Keratinocyte (primary cell): Measurements from ENCODE around the gene SPTBN4. TPM values are rescaled to one million over a fixed set of nuclear protein-coding genes. Genes with fewer than 3 reads are reported as not detected.
A peak's percentile ranks its signal among the peaks of the same experiment; 100 is the strongest.
"Not testable (repeated sequence)": the region's sequence is repeated elsewhere in the genome, so short reads cannot be mapped to it uniquely, and the experiment has no call there.

ENCODE experiments used
- DNase-seq: peaks from one replicate; pipeline ENCODE4 v3.0.0-alpha.2; 2011; ENCODE audit warnings: low read depth, missing footprints, low spot score
- FAIRE-seq: peaks from 2 replicates; lab custom pipeline; 2011; peaks lifted over from hg19 to GRCh38; lab: Jason Lieb, UNC
- H2AFZ ChIP-seq: 2 replicates; pipeline ENCODE4 v1.6.0; 2012; ENCODE audit warnings: low read length, control low read depth, inconsistent platforms; ENCODE audit not compliant: control insufficient read depth
- H3K27ac ChIP-seq: 2 replicates; pipeline ENCODE4 v1.5.1; 2011; ENCODE audit warnings: low read length; ENCODE audit not compliant: control insufficient read depth, insufficient read depth
- H3K27me3 ChIP-seq: 3 replicates; pipeline ENCODE4 v1.6.0; 2011; ENCODE audit warnings: low read length; ENCODE audit not compliant: control insufficient read depth, insufficient read depth; ENCODE audit errors: extremely low read depth
- H3K36me3 ChIP-seq, 2 experiments: 2 replicates in 1 of 2; 3 replicates in 1 of 2; pipeline ENCODE4 v1.5.1; 2011; ENCODE audit warnings: low read length in 2 of 2, mild to moderate bottlenecking in 1 of 2; ENCODE audit not compliant: control insufficient read depth in 2 of 2, insufficient read depth in 2 of 2; ENCODE audit errors: extremely low read depth in 1 of 2
- H3K4me1 ChIP-seq: 3 replicates; pipeline ENCODE4 v1.5.1; 2011; ENCODE audit warnings: low read length; ENCODE audit not compliant: control insufficient read depth, insufficient read depth; ENCODE audit errors: extremely low read depth
- H3K4me2 ChIP-seq: 3 replicates; pipeline ENCODE4 v1.6.0; 2011; ENCODE audit warnings: low read depth, low read length; ENCODE audit not compliant: control insufficient read depth, insufficient read depth; ENCODE audit errors: extremely low read depth
- H3K4me3 ChIP-seq, 3 experiments: fragments of 200-600 bp in 1 of 3; sonication (generic) in 1 of 3; 2 replicates in 2 of 3; 3 replicates in 1 of 3; pipeline ENCODE4 v1.5.1; 2011 to 2016; ENCODE audit warnings: low read length in 3 of 3, mild to moderate bottlenecking in 3 of 3, control low read depth in 2 of 3, inconsistent platforms in 1 of 3, low read depth in 1 of 3, mixed read lengths in 1 of 3, mixed run types in 1 of 3, moderate library complexity in 1 of 3; ENCODE audit not compliant: control insufficient read depth in 2 of 3, insufficient read depth in 2 of 3; ENCODE audit errors: extremely low read depth in 1 of 3
- H3K79me2 ChIP-seq: 2 replicates; pipeline ENCODE4 v1.6.0; 2012; ENCODE audit warnings: low read length; ENCODE audit not compliant: control insufficient read depth, insufficient read depth
- H3K9ac ChIP-seq: 3 replicates; pipeline ENCODE4 v1.6.0; 2011; ENCODE audit warnings: low read length; ENCODE audit not compliant: control insufficient read depth, insufficient read depth; ENCODE audit errors: extremely low read depth
- H3K9me1 ChIP-seq: 3 replicates; pipeline ENCODE4 v1.6.0; 2011; ENCODE audit warnings: low read length; ENCODE audit not compliant: control insufficient read depth, insufficient read depth; ENCODE audit errors: extremely low read depth
- H3K9me3 ChIP-seq: 2 replicates; pipeline ENCODE4 v1.5.1; 2012; ENCODE audit warnings: low read depth, low read length; ENCODE audit not compliant: control insufficient read depth
- H4K20me1 ChIP-seq: 3 replicates; pipeline ENCODE4 v1.6.0; 2011; ENCODE audit warnings: low read length; ENCODE audit not compliant: control insufficient read depth, insufficient read depth; ENCODE audit errors: extremely low read depth
- CTCF ChIP-seq, 3 experiments: IDR thresholded peaks in 1 of 3; conservative IDR thresholded peaks in 1 of 3; optimal IDR thresholded peaks in 1 of 3; 2 replicates in 2 of 3; 3 replicates in 1 of 3; pipeline versions ENCODE3 to v1.5.1; 2011; ENCODE audit warnings: low read length in 3 of 3, mild to moderate bottlenecking in 3 of 3, moderate library complexity in 2 of 3, control low read depth in 1 of 3, inconsistent platforms in 1 of 3; ENCODE audit not compliant: insufficient read depth in 2 of 3; ENCODE audit errors: extremely low read depth in 1 of 3
- EZH2 ChIP-seq: IDR thresholded peaks from one replicate; pipeline ENCODE4 v1.6.1; 2012; ENCODE audit warnings: inconsistent platforms, mild to moderate bottlenecking, low read length, moderate library complexity
- dilution Hi-C: fragments of 300-500 bp; cut with MboI; formaldehyde crosslinking; loops from one replicate; pipeline ENCODE4 v1.7.0; 2020; ENCODE audit warnings: low sequenced_read_pairs; ENCODE audit not compliant: extremely low pct_ligation_motif_present
- polyA plus RNA-seq, 5 experiments: library from polyadenylated mRNA; depleted of rRNA in 3 of 5; stranded (reverse) in 3 of 5; stranded (forward) in 1 of 5; unstranded in 1 of 5; fragments of >200 nt; gene quantifications; 1 replicate in 1 of 5; 2 replicates in 3 of 5; 3 replicates in 1 of 5; pipeline versions ENCODE4 v1.2.1 to v1.2.3, GENCODE V29; 2011 to 2012; ENCODE audit warnings: missing spikeins in 2 of 5, low read depth in 1 of 5, low replicate concordance in 1 of 5

Gene SPTBN4
- polyA plus RNA-seq, 1 donor (not counting 4 experiments of a cell fraction or from before 2014, with no cell fraction given) = 0.17 TPM

- Histone ChIP-seq H3K27me3 (peaks cover 18% of the 10 kb centered on the region), H3K4me2 (no peak overlapping the region), H3K4me3 (no peak overlapping the region), H3K4me1 (no peaks in the 10 kb centered on the region), H3K9ac (no peak overlapping the region), H4K20me1 (no peaks in the 10 kb centered on the region), H3K9me1 (no peaks in the 10 kb centered on the region), H3K27ac (no peak overlapping the region), H2AFZ (no peak overlapping the region), H3K79me2 (no peaks in the 10 kb centered on the region), H3K36me3 (no peaks in the 10 kb centered on the region), H3K9me3 (no peaks in the 10 kb centered on the region)
- DNase-seq = no peak
- FAIRE-seq = no peak
- dilution Hi-C loops = no loop called here
- TF ChIP-seq EZH2 = no peak
- peak in 1 of 3 experiments; percentile 10 for TF ChIP-seq CTCF (optimal IDR thresholded peaks at IDR 0.05 in 1 of 3, IDR thresholded peaks at IDR 0.05 in 1 of 3, conservative IDR thresholded peaks at IDR 0.05 in 1 of 3; ENCODE audit: extremely low read depth in 1 of 3, insufficient read depth in 2 of 3, low read length in 3 of 3)
Observed at GRCh38 chr19:40519352-40520322, 52.8 kb downstream of the SPTBN4 start.

- no peaks in the 10 kb centered on the region for H3K79me2 ChIP-seq
- FAIRE-seq = no peak
Observed at GRCh38 chr19:40521276-40521675, 54.5 kb downstream of the SPTBN4 start.

GRCh38 chr19:40521900-40522299 lies 55.1 kb downstream of the SPTBN4 start:
- H3K79me2 ChIP-seq, H4K20me1 ChIP-seq, FAIRE-seq, H2AFZ ChIP-seq, H3K9ac ChIP-seq, H3K36me3 ChIP-seq, DNase-seq, H3K4me3 ChIP-seq, H3K9me3 ChIP-seq, H3K4me2 ChIP-seq, H3K4me1 ChIP-seq, H3K9me1 ChIP-seq, H3K27ac ChIP-seq, dilution Hi-C loops: not testable (repeated sequence)
- H3K27me3 ChIP-seq = peaks cover 12% of the 10 kb centered on the region

More at GRCh38 chr19:40521276-40521675, 54.5 kb downstream of the SPTBN4 start:
- H3K4me3 ChIP-seq = no peak overlapping the region
- TF ChIP-seq CTCF (optimal IDR thresholded peaks at IDR 0.05 in 1 of 3, IDR thresholded peaks at IDR 0.05 in 1 of 3, conservative IDR thresholded peaks at IDR 0.05 in 1 of 3; ENCODE audit: extremely low read depth in 1 of 3, insufficient read depth in 2 of 3, low read length in 3 of 3) (peak in 2 of 3 experiments; percentile 21 to 35), EZH2 (no peak)
- no peak for DNase-seq
- H3K4me2 ChIP-seq = no peak overlapping the region
- no peak overlapping the region for H3K9ac ChIP-seq
- dilution Hi-C loops = no loop called here
- no peaks in the 10 kb centered on the region for H3K9me3 ChIP-seq
- H3K9me1 ChIP-seq = no peaks in the 10 kb centered on the region
- peaks cover 12% of the 10 kb centered on the region for H3K27me3 ChIP-seq
- H2AFZ ChIP-seq = no peak overlapping the region
- no peaks in the 10 kb centered on the region for H4K20me1 ChIP-seq
- no peaks in the 10 kb centered on the region for H3K4me1 ChIP-seq
- H3K27ac ChIP-seq = no peak overlapping the region
- H3K36me3 ChIP-seq = no peaks in the 10 kb centered on the region
